ENCODE data around the gene ZBTB25. TPM values are rescaled to one million over a fixed set of nuclear protein-coding genes. Genes with fewer than 3 reads are reported as not detected.

The ZBTB25 gene
- total RNA-seq, 2 experiments from 2014 or later = 51.2 to 55.3 TPM

- H3K4me1 Mint-ChIP-seq = peaks cover 46% of the 10 kb centered on the region
- H3K4me3 Mint-ChIP-seq = peak overlapping the region; percentile 91
- POLR2A ChIA-PET = no interaction called here
- H3K36me3 Mint-ChIP-seq = peaks cover 17% of the 10 kb centered on the region
- no peaks in the 10 kb centered on the region for H3K9me3 Mint-ChIP-seq
- peak overlapping the region; percentile 97 for H3K27ac Mint-ChIP-seq
- H3K27me3 Mint-ChIP-seq = no peaks in the 10 kb centered on the region
- no peak for DNase-seq
- ATAC-seq (ENCODE audit: low read depth) = no peak
Measured at GRCh38 chr14:64507376-64508156, 3.9 kb upstream of the ZBTB25 start.

GRCh38 chr14:64506721-64507120 lies 3.1 kb upstream of the ZBTB25 start:
- peak overlapping the region; percentile 91 for H3K4me3 Mint-ChIP-seq
- H3K4me1 Mint-ChIP-seq = peaks cover 49% of the 10 kb centered on the region
- no peaks in the 10 kb centered on the region for H3K9me3 Mint-ChIP-seq
- POLR2A ChIA-PET = no interaction called here
- ATAC-seq (ENCODE audit: low read depth) (no peak), DNase-seq (no peak)
- H3K27me3 Mint-ChIP-seq = no peaks in the 10 kb centered on the region
- peak overlapping the region; percentile 97 for H3K27ac Mint-ChIP-seq
- H3K36me3 Mint-ChIP-seq = peaks cover 16% of the 10 kb centered on the region

- POLR2A ChIA-PET = interaction anchor here (0.5 to 5.9 kb wide), 14 partner anchors 9 to 881 kb away, joined by 3 to 46 read pairs (median 4); partner anchors contain the start of genes HSPA2 and MTHFD1
- peaks cover 39% of the 10 kb centered on the region for H3K4me1 Mint-ChIP-seq
- peak overlapping the region; percentile 97 for H3K4me3 Mint-ChIP-seq
- H3K36me3 Mint-ChIP-seq = peaks cover 16% of the 10 kb centered on the region
- peak; percentile 24 for ATAC-seq (ENCODE audit: low read depth)
- peak overlapping the region; percentile 100 for H3K27ac Mint-ChIP-seq
- H3K27me3 Mint-ChIP-seq = no peaks in the 10 kb centered on the region
- DNase-seq = peak; percentile 81
- H3K9me3 Mint-ChIP-seq = no peaks in the 10 kb centered on the region
Measured at GRCh38 chr14:64504897-64505794, 1.5 kb upstream of the ZBTB25 start.

- H3K4me3 Mint-ChIP-seq = peak within 1 kb of the TSS; percentile 97
- H3K36me3 Mint-ChIP-seq = peaks cover 21% of the 10 kb centered on the region
- H3K4me1 Mint-ChIP-seq = peaks cover 40% of the 10 kb centered on the region
Measured at GRCh38 chr14:64504310-64504896, 765 bp upstream of the ZBTB25 start, which contains the start of gene ZBTB1. Gene ZBTB1 (plus strand): TSS chr14:64504770. CDS start chr14:64521505, 16,735 bp downstream.

GRCh38 chr14:64502887-64503433 lies 678 bp downstream of the ZBTB25 start:
- Mint-ChIP-seq H3K4me1 (peaks cover 34% of the 10 kb centered on the region), H3K27me3 (no peaks in the 10 kb centered on the region)
- POLR2A ChIA-PET = interaction anchor here (0.6 to 5.9 kb wide), 9 partner anchors 8 to 861 kb away, joined by 3 to 46 read pairs (median 3); partner anchors contain the start of genes HSPA2, MTHFD1 and WDR89

More at GRCh38 chr14:64504310-64504896, 765 bp upstream of the ZBTB25 start, which contains the start of gene ZBTB1:
- H3K27me3 Mint-ChIP-seq = no peaks in the 10 kb centered on the region
- H3K27ac Mint-ChIP-seq = peak within 1 kb of the TSS; percentile 100
- POLR2A ChIA-PET = interaction anchor here (0.7 to 5.9 kb wide), 9 partner anchors 8 to 564 kb away, joined by 3 to 46 read pairs (median 4); partner anchors contain the start of genes HSPA2 and MTHFD1
- no peaks in the 10 kb centered on the region for H3K9me3 Mint-ChIP-seq
- DNase-seq (peak; percentile 87), ATAC-seq (ENCODE audit: low read depth) (peak; percentile 46)

GRCh38 chr14:64502456-64502855 lies 1.2 kb downstream of the ZBTB25 start:
- Mint-ChIP-seq H3K36me3 (peaks cover 24% of the 10 kb centered on the region), H3K4me1 (peaks cover 33% of the 10 kb centered on the region), H3K4me3 (peak overlapping the region; percentile 95), H3K27ac (peak overlapping the region; percentile 98), H3K27me3 (no peaks in the 10 kb centered on the region), H3K9me3 (no peaks in the 10 kb centered on the region)
- DNase-seq (peak; percentile 42), ATAC-seq (ENCODE audit: low read depth) (no peak)
- POLR2A ChIA-PET = interaction anchor here (0.9 to 5.9 kb wide), 6 partner anchors 8 to 860 kb away, joined by 3 to 46 read pairs (median 9); partner anchors contain the start of genes HSPA2, MTHFD1 and WDR89

More at GRCh38 chr14:64502887-64503433, 678 bp downstream of the ZBTB25 start:
- peak overlapping the region; percentile 95 for H3K4me3 Mint-ChIP-seq
- no peaks in the 10 kb centered on the region for H3K9me3 Mint-ChIP-seq
- H3K27ac Mint-ChIP-seq = peak overlapping the region; percentile 98
- DNase-seq (no peak), ATAC-seq (ENCODE audit: low read depth) (no peak)
- H3K36me3 Mint-ChIP-seq = peaks cover 22% of the 10 kb centered on the region

GRCh38 chr14:64501411-64502171 lies 2.0 kb downstream of the ZBTB25 start:
- no peaks in the 10 kb centered on the region for H3K9me3 Mint-ChIP-seq
- ATAC-seq (ENCODE audit: low read depth) (no peak), DNase-seq (peak; percentile 33)
- POLR2A ChIA-PET = interaction anchor here (0.9 to 5.9 kb wide), 6 partner anchors 9 to 114 kb away, joined by 3 to 46 read pairs (median 9); partner anchors contain the start of genes AKAP5, HSPA2 and MTHFD1
- H3K36me3 Mint-ChIP-seq = peaks cover 27% of the 10 kb centered on the region
- H3K4me3 Mint-ChIP-seq = peak overlapping the region; percentile 95
- peaks cover 34% of the 10 kb centered on the region for H3K4me1 Mint-ChIP-seq
- no peaks in the 10 kb centered on the region for H3K27me3 Mint-ChIP-seq
- H3K27ac Mint-ChIP-seq = peak overlapping the region; percentile 98

GRCh38 chr14:64500088-64500487 lies 3.5 kb downstream of the ZBTB25 start:
- Mint-ChIP-seq H3K9me3 (no peaks in the 10 kb centered on the region), H3K27me3 (no peaks in the 10 kb centered on the region), H3K4me1 (peaks cover 31% of the 10 kb centered on the region), H3K27ac (peak overlapping the region; percentile 84), H3K36me3 (peaks cover 20% of the 10 kb centered on the region), H3K4me3 (peak overlapping the region; percentile 95)
- no peak for ATAC-seq (ENCODE audit: low read depth)
- DNase-seq = no peak
- POLR2A ChIA-PET = interaction anchor here (5.9 kb wide), 1 partner anchor 112 kb away, joined by 46 read pairs; the partner anchor contains the start of gene MTHFD1

GRCh38 chr14:64496764-64497163 lies 6.9 kb downstream of the ZBTB25 start:
- POLR2A ChIA-PET = interaction anchor here (1.5 to 1.8 kb wide), 2 partner anchors 8 to 109 kb away, joined by 5 to 8 read pairs; partner anchors contain the start of genes MTHFD1 and ZBTB1
- DNase-seq = no peak
- no peak for ATAC-seq (ENCODE audit: low read depth)
- Mint-ChIP-seq H3K27ac (no peak overlapping the region), H3K4me1 (peaks cover 37% of the 10 kb centered on the region), H3K27me3 (no peaks in the 10 kb centered on the region), H3K36me3 (peaks cover 24% of the 10 kb centered on the region), H3K9me3 (no peaks in the 10 kb centered on the region), H3K4me3 (no peak overlapping the region)

GRCh38 chr14:64495252-64495651 lies 8.4 kb downstream of the ZBTB25 start:
- H3K36me3 Mint-ChIP-seq = peaks cover 33% of the 10 kb centered on the region
- H3K27me3 Mint-ChIP-seq = no peaks in the 10 kb centered on the region
- POLR2A ChIA-PET = interaction anchor here (1.8 kb wide), 1 partner anchor 108 kb away, joined by 8 read pairs; the partner anchor contains the start of gene MTHFD1
- no peak for ATAC-seq (ENCODE audit: low read depth)
- no peak overlapping the region for H3K4me3 Mint-ChIP-seq
- H3K9me3 Mint-ChIP-seq = no peaks in the 10 kb centered on the region
- H3K27ac Mint-ChIP-seq = no peak overlapping the region
- peaks cover 41% of the 10 kb centered on the region for H3K4me1 Mint-ChIP-seq
- no peak for DNase-seq

- ATAC-seq (ENCODE audit: low read depth) (no peak), DNase-seq (no peak)
- Mint-ChIP-seq H3K9me3 (no peaks in the 10 kb centered on the region), H3K4me1 (peaks cover 33% of the 10 kb centered on the region), H3K36me3 (peaks cover 32% of the 10 kb centered on the region), H3K4me3 (no peak overlapping the region), H3K27ac (no peak overlapping the region), H3K27me3 (no peaks in the 10 kb centered on the region)
- POLR2A ChIA-PET = no interaction called here
Measured at GRCh38 chr14:64493455-64493854, 10.2 kb downstream of the ZBTB25 start.

- Mint-ChIP-seq H3K9me3 (no peaks in the 10 kb centered on the region), H3K27me3 (no peaks in the 10 kb centered on the region), H3K27ac (peak overlapping the region; percentile 40), H3K4me3 (no peak overlapping the region), H3K4me1 (peaks cover 25% of the 10 kb centered on the region), H3K36me3 (peaks cover 32% of the 10 kb centered on the region)
- POLR2A ChIA-PET = no interaction called here
- no peak for DNase-seq
- no peak for ATAC-seq (ENCODE audit: low read depth)
Measured at GRCh38 chr14:64491637-64492036, 12.0 kb downstream of the ZBTB25 start.

Measured in activated naive CD8-positive, alpha-beta T cell treated with anti-CD3 and anti-CD28 coated beads, Interleukin-2, amount 10 ng/mL, durations not matched to agents 7 days and 5 days (primary cell).